ENCODE measurements around the gene MYRF.

The MYRF gene

DNA sequence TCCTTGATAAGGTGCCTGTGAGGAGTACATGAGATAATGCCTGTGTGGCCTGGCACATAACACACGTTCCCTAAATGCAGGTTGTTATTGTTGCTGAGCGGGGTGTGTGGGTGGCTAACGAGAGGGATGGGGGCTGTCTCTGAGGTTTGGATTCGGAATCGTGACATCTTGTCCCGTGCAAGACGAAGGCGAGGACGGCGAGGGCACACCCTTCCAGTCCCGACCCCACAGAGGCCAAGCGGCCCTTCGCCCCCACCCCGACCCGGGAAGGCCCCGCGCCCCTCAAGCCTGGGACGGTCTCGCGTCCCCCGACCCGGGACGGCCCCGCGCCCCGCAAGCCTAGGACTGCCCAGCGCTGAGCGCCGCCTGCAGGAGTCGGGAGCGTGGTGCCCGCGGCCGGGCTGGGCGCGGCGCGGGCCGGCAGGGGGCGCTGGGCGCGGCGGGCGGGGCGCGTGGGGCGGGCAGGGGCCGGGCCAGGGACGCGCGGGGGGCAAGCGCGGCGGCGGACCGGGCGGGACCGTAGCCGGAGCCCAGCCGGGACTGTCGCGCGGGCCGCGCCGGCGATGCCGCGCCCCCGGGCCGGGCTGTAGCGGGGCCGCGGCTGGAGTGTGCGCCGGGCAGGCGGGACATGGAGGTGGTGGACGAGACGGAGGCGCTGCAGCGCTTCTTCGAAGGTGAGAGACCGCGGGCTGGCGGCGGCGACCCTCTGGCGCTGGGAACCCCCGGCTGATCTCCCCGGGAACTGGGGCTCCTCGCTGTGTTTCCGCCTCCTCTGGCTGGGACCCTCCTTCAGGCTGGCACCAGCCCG lies at the start of gene MYRF:
Gene MYRF, plus strand, starts transcription at position 520 of the 808 bp plus-strand sequence. Its CDS starts 109 bp downstream, at position 629.
- DNase-seq (ENCODE audit: low read depth), result peak; percentile 49

DNA sequence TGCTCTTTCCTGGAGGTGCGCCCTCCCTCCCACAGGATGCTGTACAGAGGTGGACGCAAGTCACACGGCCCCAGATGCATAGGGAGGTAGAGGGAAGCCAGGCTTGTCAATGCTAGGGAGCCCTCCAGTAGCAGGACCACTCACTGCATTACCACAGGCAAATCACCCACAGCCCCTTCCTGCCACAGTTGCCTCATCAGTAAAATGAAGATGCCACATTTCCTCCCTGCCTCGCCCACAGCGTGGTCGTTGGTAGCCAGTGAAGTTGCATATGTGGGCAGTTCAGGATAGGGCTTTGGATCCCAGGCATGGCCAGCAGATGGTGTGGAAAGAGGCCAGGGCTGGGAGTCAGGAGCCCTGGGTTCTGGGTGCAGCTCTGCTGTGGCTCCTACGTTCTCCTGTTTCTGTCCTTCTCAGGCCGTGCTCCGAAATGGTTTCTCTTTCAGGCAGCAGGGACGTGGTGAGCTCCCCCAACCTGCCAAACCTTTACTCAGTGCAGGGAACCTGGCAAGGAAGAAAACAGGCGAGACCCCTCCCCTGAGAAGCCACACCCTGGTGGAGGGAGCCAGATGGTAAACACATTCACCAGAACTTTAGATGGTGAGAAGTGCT lies 49.6 kb upstream of the MYRF start:
- no peak for DNase-seq (ENCODE audit: low read depth)

DNA sequence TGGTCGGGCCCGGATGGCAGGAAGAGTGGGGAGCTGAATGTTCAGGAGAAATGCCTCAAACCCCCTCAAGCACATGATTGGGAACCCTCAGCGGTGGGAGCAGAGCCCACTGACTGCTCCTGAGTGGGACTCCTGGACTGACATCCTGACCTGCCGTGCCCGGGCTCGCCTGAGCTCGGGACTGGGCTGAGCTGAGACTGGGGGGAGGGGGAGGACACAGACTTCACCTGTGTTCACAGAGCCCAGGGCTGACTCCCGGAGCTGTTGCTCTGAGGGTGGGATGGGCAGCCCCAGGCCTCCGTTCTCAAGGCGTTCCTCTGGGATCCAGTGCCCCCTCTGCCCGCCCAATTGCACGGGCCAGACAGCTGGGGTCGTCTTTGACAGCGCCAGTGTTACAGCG lies 47.6 kb upstream of the MYRF start:
- DNase-seq (ENCODE audit: low read depth), result no peak

DNA sequence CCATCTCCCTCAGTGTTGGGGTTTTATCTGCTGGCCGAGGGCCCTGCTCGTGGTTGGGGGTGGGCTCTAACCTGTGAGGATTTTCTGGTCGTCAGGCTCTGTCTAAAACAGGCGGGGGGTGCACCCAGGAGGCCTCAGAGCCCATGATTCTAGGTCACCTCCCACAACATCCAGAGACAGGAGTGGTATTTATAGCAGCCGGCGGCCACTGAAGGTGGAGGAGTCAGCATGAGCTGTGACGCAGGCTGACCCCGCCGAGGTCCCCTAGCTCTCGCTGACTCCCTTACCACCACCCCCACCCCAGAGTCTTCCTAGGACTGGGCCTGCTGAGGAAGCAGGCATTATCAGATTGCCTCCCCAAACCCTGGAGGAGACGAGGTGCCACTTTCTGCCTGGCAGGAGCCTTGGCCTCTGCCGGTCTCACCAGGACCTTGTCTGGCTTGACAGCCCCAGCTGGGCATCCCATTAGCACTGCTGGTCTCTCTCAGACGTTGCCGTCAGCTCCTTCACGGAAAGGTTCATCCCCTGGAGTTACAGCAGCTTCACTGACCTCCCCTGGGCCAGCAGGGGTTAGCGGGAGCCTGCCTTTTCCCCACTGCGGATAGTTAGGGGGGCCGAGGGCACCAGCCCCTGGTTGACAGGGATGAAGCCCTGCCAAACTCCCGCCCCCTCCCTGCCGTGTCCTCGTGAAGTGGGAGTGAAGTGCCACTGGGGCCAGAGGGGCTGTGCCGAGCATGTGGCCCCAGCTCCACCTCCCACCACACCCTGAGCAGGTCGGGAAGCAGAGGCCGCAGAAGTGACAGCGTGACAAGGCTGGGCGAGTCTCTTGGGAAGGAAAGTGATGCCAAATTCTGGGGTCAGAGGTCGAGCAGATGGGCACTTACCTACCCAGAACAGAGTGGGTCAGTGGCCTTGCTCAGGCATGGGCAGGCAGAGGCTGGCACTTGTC lies 45.7 kb upstream of the MYRF start:
- no peak for DNase-seq (ENCODE audit: low read depth)

DNA sequence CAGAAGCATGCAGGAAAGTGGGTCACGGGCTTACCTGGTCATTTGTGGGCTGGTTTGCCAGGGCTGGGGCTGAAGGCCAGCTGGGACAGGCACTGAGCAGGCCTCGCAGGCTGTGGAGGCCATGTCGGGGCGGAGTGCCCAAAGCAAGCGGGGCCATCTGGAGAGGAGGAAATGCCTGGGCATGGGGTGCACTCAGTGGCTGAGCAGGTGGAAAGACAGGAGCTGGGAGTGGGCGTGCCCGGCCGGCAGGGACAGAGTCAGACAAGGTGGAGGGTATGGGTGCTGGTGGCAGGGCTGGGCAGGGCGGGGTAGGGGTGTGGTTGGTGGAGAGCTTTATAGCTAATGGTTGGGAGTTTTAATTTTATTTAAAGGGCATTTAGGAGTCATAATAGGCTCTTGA lies 44.9 kb upstream of the MYRF start:
- DNase-seq (ENCODE audit: low read depth), result no peak

DNA sequence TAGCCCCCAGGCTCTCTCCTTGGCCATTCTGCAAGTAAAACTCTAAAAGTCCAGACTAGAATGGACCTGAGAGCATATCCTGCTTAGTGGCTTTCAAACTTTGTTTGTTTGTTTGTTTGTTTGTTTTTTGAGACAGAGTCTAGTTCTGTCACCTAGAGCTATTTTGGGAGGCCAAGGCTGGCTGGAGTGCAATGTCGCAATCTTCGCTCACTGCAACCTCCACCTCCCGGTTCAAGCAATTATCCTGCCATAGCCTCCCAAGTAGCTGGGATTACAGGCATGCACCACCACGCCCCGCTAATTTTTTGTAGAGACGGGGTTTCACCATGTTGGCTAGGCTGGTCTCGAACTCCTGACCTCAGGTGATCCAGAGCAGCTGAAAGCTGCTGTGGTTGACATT lies 43.3 kb upstream of the MYRF start:
- DNase-seq (ENCODE audit: low read depth), result no peak

DNA sequence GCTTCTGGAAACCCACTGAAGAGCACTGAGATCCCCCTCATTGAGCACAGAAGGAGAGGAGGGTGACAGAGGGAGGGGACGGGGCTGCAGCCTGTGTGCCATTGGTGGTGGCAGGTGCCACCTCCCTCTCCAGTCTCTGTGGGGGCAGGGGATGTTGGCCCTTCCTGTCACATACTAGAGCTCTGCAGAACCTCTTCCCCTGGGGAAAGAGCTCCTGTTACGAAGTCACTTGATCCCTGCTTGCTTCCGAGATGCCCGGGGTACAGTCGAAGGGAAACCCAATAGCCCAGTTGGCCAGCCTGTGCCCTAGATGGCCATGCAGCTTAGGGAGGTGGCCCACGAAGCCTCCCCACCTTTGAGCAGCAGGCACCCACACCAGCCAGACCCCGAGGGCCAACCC lies 42.9 kb upstream of the MYRF start:
- no peak for DNase-seq (ENCODE audit: low read depth)

DNA sequence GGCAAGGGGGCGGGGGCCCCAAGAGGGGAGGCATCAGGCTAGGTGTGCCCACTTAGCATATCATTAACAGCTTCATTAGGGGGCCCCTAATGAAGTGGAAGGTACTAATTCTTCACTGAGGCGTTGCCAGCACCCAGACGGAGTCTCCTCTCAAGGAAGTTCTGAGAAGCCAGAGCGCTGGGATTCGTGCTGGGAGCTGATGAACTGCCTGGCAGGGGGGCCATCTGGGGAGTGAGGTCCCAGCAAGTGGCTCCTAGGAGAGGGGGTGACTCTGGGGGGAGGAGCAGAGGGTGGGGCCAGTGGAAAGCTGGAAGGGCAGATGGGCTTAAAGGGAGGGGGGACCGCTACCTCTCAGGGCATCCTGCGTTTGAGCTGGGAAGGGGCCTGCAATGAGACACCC lies 42.4 kb upstream of the MYRF start:
- no peak for DNase-seq (ENCODE audit: low read depth)

DNA sequence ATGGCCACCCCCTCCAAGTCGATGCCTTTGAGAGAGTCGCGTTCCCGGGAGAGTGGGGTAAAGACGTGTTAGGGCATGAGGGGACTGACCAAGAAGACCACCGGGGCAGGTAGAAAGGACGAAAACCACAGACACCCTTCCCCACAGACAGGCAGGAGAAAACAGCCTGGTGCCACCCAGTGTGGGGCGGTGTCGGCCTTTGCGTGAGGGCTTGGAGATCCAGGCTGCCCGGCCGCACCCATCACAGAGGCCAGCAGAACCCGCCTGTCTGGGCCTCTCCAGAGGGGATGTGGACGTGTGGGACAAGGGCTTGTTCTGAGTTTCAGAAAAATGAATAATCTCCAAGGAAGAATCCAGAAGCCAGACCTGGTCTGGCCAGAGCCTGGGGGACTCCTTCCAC lies 41.4 kb upstream of the MYRF start:
- no peak for DNase-seq (ENCODE audit: low read depth)

DNA sequence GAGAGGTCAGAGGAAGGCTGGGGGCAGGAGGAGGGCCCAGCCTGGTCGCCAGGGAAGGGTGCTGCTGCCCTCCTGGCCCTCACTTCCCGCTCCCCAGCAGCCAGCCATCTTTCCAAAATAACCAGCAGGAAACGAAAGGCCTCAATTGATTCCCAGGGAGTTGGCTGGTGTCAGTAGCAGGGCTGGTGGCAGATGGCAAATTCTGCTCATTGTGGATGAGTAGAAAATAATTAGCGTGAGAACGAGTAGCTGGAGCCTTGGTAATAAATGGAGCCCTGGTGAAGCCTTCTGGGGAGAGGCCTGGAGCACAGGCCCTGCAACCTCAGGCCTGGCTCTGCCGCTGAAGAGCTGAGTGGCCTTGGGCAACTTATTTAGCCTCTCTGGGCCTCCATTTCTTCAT lies 40.9 kb upstream of the MYRF start:
- DNase-seq (ENCODE audit: low read depth), result no peak

DNA sequence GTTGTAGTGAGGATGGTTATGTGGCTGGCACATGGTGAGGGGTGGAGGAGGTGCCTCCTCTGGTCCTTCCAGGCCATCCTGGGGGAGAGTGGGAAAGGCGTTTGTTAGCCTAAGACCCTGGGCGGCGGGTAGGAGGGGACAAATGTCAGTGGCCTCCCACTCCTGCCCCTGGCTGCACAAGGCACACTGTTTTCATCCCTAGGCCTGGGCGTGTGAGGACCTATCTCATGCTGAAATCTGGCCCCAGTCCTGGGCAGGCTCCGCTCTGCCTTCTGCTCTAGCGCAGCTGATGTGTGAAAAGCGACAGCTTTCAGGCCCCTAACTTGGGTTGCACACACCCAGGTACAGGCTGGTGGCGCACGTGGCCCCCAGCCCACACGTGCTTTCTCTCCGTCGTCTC lies 40.1 kb upstream of the MYRF start:
- no peak for DNase-seq (ENCODE audit: low read depth)

DNA sequence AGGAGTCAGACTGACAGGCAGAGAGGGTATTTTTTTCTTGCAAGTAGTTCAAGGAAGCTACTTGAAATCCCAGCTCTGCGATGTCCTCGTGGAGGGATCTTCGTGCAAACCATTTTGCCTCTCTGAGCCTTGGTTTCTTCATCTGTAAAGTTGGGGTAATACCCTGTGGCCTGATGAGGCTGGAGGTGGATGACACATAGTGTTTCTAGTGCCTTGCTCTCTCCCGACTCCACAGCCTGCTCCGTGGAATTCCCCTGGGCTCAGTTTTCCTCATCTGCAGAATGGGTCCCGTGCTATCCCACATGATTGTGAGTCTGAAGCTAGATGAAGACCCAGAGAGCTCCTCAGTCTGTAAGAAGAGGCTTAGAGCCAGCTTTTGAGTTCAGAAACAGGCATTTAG lies 39.6 kb upstream of the MYRF start:
- no peak for DNase-seq (ENCODE audit: low read depth)

DNA sequence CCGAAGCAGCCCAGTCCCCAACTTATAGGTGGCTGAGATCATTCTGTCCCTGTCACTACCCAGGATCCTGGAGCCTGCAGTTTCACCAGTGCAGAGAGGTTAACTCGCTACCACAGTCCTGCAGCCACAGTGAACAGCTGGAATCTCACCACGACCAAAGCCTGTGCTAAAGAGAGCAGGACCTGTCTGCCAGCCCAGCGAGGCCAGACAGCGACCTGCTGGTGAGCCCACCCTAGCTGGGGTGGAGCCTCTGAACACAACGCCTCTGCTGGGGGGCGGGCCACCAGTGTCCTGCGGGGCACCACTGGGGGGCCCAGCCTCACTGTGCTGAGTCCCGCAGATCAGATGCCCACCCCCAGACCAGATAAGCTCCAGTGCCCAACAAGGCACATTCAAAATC lies 39.0 kb upstream of the MYRF start:
- DNase-seq (ENCODE audit: low read depth), result no peak

DNA sequence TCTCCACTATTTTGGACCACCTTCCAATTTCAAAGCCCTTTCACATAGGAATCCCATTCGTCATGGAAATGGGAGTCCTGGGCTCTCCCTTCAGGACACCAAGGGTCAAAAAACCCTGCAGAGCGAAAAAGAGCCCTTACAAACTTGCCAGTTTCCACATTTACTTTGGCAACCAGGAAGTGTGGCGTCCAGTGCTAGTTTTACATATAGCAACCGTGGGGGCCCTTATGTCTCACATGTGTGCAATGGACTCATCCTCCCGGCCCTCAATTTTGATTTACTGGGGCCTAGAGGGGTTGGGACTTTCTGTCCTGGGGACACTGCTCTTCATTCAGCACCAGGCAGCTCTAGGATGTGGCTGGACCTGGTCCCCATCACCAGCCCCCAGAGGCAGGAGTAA lies 38.5 kb upstream of the MYRF start:
- DNase-seq (ENCODE audit: low read depth), result no peak

DNA sequence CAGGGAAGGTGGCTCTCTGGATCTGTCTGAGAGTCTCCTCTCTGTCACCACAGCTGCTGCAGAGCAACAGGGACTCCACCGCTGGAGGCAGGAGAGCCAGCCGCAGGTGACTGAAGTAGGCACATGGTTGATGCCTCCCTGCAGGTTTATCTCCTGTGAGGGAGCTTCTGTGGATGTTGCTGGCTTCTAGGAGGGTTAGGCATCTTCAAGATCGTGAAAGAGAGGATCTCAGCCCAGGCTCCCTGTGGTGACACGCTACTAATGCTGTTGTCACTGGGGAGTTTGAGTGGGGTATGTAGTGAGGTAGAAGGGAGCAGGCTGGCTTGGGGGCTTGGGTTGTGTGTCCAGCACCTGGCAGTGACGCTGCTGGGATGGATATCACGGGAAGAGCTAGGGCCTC lies 38.1 kb upstream of the MYRF start:
- no peak for DNase-seq (ENCODE audit: low read depth)

DNA sequence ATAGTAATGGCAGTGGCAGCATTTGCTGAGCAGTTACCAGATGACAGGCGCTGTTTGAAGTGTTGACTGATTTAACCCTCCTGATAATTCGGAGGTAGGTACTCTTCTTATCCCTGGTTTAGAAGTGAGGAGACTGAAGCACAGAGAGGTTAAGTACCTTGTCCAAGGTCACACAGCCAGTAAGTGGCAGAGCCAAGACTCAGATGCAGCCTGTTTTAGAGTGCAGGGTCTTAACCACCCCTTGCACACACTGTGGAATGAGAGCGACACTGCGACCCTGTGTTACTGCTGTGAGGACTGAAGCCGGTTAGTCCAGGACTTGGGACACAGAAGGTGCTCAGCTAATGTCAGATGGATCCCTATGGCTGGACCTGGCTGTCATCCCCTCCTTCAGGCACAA lies 37.5 kb upstream of the MYRF start:
- no peak for DNase-seq (ENCODE audit: low read depth)

DNA sequence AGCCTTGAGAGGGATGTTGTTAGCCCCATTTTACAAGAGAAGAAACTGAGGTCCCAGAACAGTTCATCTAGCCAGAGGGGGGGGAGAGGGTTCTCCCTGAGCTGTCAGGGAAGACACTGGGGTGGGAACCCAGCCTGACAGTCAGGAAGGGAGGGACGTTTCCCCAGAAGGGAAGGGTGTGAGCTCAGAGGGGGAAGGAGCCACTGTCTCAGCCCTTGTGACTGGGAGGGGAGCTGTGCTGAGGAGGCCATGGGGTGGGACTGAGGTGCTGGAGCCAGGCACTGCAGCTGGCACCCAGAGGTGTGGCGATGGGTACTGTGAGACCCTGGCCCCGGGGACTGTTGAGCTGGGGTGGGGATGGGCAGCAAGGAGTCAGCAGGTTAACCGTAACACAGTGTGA lies 36.6 kb upstream of the MYRF start:
- no peak for DNase-seq (ENCODE audit: low read depth)

DNA sequence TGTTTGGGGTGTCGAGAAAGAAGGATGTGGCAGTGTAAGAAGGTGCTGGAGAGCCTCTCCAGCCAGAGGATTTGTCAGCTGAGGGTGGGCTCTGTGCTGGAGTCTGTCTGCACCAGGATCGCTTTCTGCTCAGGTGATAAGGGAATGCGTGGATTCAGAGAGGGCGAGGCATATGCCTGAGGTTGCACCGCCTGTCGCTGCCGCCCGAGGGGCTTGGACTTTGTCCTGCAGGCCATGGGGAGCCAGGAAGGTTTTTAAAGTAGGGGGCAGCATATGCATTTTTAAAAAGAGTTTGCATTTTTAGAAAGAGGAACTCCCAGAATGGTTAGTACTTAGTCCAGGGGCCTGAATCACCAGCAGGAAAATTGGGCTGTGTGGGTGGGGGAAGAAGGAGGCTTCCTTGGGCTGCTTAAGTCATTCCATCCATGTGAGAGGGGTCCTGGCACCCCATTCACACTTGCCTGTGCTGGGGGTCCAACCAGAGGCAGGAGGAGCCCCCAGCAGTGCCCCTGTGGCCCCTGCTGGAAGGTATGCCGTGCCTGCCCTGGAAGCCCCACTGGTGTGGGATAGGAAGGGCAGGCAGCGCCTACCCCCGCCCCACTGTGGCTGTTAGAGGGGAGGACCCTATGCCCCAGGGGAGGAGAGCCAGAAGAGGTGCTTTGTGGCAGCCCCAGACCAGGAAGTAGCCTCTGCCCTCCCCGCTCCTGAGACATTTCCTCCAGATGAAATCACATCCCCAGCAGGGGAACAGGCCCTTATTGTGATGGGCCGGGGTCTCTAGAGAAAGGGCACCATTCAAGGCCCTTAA lies 35.8 kb upstream of the MYRF start:
- DNase-seq (ENCODE audit: low read depth), result no peak

DNA sequence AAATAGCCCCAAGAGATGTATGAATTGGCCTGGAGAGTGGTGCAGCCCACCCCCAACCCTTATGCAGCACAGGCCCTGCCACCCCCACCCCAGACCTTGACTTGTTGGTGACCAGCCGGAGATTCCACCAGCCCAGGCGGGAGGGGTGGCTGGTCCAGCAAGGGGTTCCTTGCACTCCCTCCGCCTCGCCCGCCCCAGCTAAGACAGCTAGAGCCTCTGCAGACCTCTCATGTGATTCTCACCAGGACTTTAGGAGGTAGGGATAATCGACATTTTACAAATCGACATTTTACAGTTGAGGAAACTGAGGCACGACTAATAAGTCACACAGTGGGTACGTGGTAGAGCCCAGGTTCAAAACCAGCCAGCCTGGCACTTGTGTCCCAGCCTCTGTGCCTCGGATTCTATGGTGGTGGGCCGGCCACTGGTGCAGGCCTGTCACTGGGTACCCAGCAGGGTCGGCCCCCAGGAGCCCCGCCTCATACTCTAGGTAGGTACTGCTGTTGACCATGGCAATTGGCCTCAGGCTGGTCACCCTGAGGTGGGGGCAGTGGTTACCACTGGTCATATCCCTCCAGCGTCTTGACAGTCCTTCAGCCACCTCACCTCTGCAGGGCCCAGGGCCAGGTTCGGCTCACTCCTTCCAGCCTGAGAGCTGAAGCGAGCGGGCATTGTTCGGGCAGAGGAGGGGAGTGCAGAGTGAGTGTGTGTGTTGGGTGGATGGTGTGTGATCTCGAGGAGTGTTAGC lies 35.0 kb upstream of the MYRF start:
- DNase-seq (ENCODE audit: low read depth), result no peak

DNA sequence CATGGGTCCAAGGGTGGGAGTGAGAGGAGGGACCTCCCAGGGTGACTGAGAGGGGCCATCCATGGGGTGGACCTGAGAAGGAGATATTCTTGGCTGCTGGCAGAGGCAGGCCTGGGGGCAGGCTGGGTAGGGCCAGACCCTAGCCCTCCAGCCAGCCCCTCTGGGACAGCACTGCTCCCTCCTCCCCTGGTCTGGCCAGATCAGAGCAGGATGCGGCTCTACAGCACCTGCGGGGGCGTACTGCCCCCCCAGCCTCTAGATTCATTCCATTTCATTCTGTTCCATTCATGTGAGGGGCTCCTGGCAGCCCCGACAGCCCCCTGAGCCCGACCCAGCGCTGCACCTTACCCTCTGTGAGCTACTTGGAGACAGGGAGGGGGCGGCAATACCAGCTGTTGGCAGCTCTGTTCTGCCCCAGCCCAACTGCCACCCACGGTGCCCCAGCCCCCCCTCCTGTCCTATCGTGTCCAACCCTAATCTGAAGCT lies 34.3 kb upstream of the MYRF start:
- DNase-seq (ENCODE audit: low read depth), result no peak

All from activated T-helper 9 cell treated with anti-CD3 and anti-CD28 coated beads, Interleukin-2, amount 50 U/mL, for 16 hours (primary cell).